Right cardiac atrium (tissue), 5 donors: ENCODE measurements around the gene HDAC9. TPM values are rescaled to one million over a fixed set of nuclear protein-coding genes. Genes with fewer than 3 reads are reported as not detected.

Experiments used
- ATAC-seq, 2 donors: fragments of 200-7000 bp; cut with Tn5 transposase; one replicate each; pipeline versions ENCODE4 v1.8.0 to v1.9.1; 2020; ENCODE audit warnings: moderate library complexity in 2 of 2, mild to moderate bottlenecking in 1 of 2
- DNase-seq, 3 donors: peaks; one replicate each; pipeline ENCODE4 v3.0.0-alpha.2; 2020
- H3K27ac ChIP-seq: one replicate; pipeline ENCODE4 v1.5.1; 2013; ENCODE audit warnings: mild to moderate bottlenecking, low read length, control low read depth, moderate library complexity
- H3K27me3 ChIP-seq: one replicate; pipeline ENCODE4 v1.6.1; 2013; ENCODE audit not compliant: control insufficient read depth, insufficient read depth
- H3K4me1 ChIP-seq: one replicate; pipeline ENCODE4 v1.6.1; 2013; ENCODE audit warnings: low read length; ENCODE audit not compliant: control insufficient read depth, insufficient read depth
- H3K4me3 ChIP-seq: one replicate; pipeline ENCODE4 v1.5.1; 2013; ENCODE audit warnings: low read length, control low read depth
- H3K9me3 ChIP-seq: one replicate; pipeline ENCODE4 v1.6.1; 2013; ENCODE audit warnings: low read length; ENCODE audit not compliant: control insufficient read depth
- WGBS: extraction: QIAGEN DNeasy Blood & Tissue Kit; methylation state at CpG from one replicate; pipeline ENCODE4 v1.1.7; 2013; 5-methylcytosine and 5-hydroxymethylcytosine counted together
- intact Hi-C, 4 donors: fragments of 100-400 bp; cut with DNase I; formaldehyde crosslinking; loops; one replicate each; pipeline versions ENCODE4 v1.11.0 to v1.14.0; 2022 to 2023
- polyA plus RNA-seq: library from polyadenylated mRNA; stranded (reverse); fragments of 200-250 nt; gene quantifications from one replicate; pipeline ENCODE4 v1.2.3, GENCODE V29; 2013
- total RNA-seq, 4 donors: library from RNA; stranded (reverse); fragmentation: NEBNext Ultra II Directional; extraction: Animal tissue kit (Norgen Biotek cat#: 25700); gene quantifications; one replicate each; pipeline ENCODE4 v1.2.1, GENCODE V29; 2021
- donor health status: healthy with polysubstance abuse.
- donor health status: DM: no; HTN: yes; CAD: no.
- donor health status: DM: no; HTN: no; CAD: no.
- donor health status: DM: no; HTN: yes; CAD: no; lungs with severe emphysema.
- donor health status: DM: yes; HTN: yes; CAD: no.

HDAC9 gene
- total and polyA plus RNA-seq, 5 donors: 5.5 to 42.2 (median 22.6) TPM

DNA sequence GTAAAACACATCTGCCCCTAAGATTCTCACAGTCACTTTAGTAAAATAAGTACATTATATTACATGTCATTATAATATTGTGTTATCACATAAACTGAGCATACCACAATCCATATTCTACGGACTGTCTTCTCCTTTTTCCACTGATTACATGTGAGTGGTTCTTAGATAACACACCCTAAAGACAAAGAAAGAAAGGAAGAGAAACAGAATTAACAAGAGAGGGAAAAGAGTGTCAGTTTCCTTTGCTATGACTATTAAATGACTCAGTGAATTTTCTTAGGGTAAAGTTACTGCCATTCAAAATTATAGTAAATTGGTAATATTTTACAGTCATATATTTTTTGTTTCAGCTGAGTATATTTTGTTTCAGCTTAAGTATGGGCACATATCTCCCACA is 353.6 kb downstream of the HDAC9 start:
- no peak for ATAC-seq
- Histone ChIP-seq H3K4me1 (no peaks in the 10 kb centered on the region), H3K27me3 (no peaks in the 10 kb centered on the region), H3K9me3 (no peaks in the 10 kb centered on the region), H3K27ac (no peak overlapping the region), H3K4me3 (no peak overlapping the region)
- intact Hi-C loops: no loop called here
- no peak for DNase-seq
- 42% methylated on average over 1 of the region's 1 CpG for WGBS

- ATAC-seq (no peak), DNase-seq (no peak)
- intact Hi-C loops: no loop called here
- 90% methylated on average over 4 of the region's 4 CpGs for WGBS
- H3K27ac ChIP-seq: no peak overlapping the region
- no peaks in the 10 kb centered on the region for H3K27me3 ChIP-seq
- no peaks in the 10 kb centered on the region for H3K4me1 ChIP-seq
- no peaks in the 10 kb centered on the region for H3K9me3 ChIP-seq
- H3K4me3 ChIP-seq: no peak overlapping the region
Measured at GRCh38 chr7:18855796-18856195, 360.2 kb downstream of the HDAC9 start.

DNA sequence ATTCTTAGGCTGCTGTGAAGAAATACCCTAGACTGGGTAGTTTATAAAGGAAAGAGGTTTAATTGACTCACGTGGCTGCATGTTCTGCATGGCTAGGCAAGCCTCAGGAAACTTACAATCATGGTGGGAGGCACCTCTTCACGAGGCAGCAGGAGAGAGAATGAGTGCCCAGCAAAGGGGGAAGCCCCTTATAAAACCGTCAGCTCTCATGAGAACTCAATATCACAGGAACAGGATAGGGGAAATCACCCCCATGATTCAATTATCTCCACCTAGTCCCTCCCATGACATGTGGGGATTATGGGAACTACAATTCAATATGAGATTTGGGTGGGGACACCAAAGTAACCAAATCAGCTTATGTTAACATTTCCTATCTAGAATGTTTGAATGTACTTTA is 362.7 kb downstream of the HDAC9 start:
- H3K4me3 ChIP-seq: no peak overlapping the region
- H3K27me3 ChIP-seq: no peaks in the 10 kb centered on the region
- intact Hi-C loops: no loop called here
- no peaks in the 10 kb centered on the region for H3K9me3 ChIP-seq
- no peak for DNase-seq
- no peak for ATAC-seq
- no peaks in the 10 kb centered on the region for H3K4me1 ChIP-seq
- H3K27ac ChIP-seq: no peak overlapping the region
- WGBS: 79% methylated on average over 3 of the region's 3 CpGs

- no peak overlapping the region for H3K27ac ChIP-seq
- no peaks in the 10 kb centered on the region for H3K27me3 ChIP-seq
- H3K4me1 ChIP-seq: no peaks in the 10 kb centered on the region
- 89% methylated on average over 1 of the region's 1 CpG for WGBS
- H3K4me3 ChIP-seq: no peak overlapping the region
- no peak for ATAC-seq
- DNase-seq: no peak
- no peaks in the 10 kb centered on the region for H3K9me3 ChIP-seq
- intact Hi-C loops: no loop called here
Measured at GRCh38 chr7:18859318-18859717, 363.8 kb downstream of the HDAC9 start.

GRCh38 chr7:18860221-18860620 is 364.7 kb downstream of the HDAC9 start:
- Histone ChIP-seq H3K4me1 (peaks cover under 1% of the 10 kb centered on the region), H3K4me3 (no peak overlapping the region), H3K27ac (no peak overlapping the region), H3K9me3 (no peaks in the 10 kb centered on the region), H3K27me3 (no peaks in the 10 kb centered on the region)
- intact Hi-C loops: no loop called here
- ATAC-seq: no peak
- DNase-seq: no peak

DNA sequence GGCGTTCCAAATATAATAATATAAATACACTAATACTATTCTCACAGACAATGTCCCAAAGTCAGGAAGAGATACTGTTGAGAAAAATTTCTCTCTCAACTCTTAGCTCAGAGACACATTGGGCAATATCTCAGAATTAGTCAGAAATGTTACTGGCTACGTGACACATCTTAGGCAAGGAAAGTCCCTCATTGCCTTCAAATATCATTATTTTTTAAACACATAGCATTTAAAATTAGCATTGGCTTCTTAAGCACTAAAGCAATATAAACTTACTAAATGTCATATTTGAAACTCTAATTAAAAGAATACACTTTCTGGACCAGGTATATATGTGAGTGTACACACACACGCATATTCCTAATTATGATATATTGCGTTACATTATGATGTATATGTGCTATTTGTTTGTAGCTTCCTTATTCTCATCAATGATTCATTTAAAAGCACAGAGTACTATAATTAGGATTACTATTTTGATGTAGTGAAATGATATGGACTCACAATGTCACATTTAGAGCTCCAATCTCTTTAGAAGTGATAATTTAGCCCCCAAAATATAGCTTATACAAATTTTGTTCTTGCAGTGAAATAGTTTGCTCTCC is 366.1 kb downstream of the HDAC9 start:
- Histone ChIP-seq H3K27me3 (no peaks in the 10 kb centered on the region), H3K4me3 (no peak overlapping the region), H3K27ac (no peak overlapping the region), H3K9me3 (no peaks in the 10 kb centered on the region), H3K4me1 (peaks cover 5% of the 10 kb centered on the region)
- intact Hi-C loops: no loop called here
- 88% methylated on average over 4 of the region's 4 CpGs for WGBS
- ATAC-seq: no peak
- DNase-seq: no peak

GRCh38 chr7:18864967-18865366 is 369.4 kb downstream of the HDAC9 start:
- DNase-seq (peak in 1 of 3 donors; percentile 50), ATAC-seq (no peak)
- Histone ChIP-seq H3K27ac (no peak overlapping the region), H3K9me3 (no peaks in the 10 kb centered on the region), H3K4me3 (no peak overlapping the region), H3K4me1 (peaks cover 5% of the 10 kb centered on the region), H3K27me3 (no peaks in the 10 kb centered on the region)
- WGBS: 86% methylated on average over 3 of the region's 3 CpGs
- intact Hi-C loops: no loop called here

DNA sequence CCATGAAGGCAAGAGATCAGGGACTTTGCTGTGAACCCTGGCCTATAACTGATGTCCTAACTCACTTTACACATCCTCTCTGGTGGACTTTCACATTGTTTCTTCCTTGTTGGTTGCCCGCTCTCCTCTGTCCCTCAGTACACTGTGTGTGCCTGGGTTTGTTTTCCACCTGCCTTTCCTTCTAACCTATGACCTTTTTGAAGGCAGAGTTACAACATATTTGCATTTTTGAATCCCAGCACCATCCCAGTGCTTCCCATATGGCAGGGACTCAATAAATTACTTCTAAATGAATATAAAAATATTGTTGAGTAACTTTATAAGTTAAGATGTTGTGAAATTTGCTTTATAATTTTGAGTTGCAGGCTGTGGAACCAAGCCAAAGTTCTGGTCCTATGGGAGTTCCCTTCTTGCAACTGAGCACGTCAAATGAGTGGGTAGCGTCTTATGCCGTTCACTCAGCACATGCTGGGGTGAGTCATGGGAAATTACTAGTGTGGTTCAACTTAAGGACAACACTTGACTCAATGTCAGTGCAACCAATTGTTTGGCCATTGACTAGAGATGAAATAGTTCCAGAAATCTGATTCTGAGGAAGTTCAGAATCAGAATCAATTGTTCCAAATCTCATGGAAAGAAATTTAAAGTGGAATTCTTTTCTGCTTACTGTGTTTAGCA is 370.9 kb downstream of the HDAC9 start:
- DNase-seq (peak; percentile 64 to 82 (median 78)), ATAC-seq (peak; percentile 98)
- H3K4me3 ChIP-seq: no peak overlapping the region
- peak overlapping the region; percentile 61 for H3K27ac ChIP-seq
- peaks cover 5% of the 10 kb centered on the region for H3K4me1 ChIP-seq
- intact Hi-C loops: no loop called here
- 43% methylated on average over 4 of the region's 4 CpGs for WGBS
- H3K9me3 ChIP-seq: no peaks in the 10 kb centered on the region
- H3K27me3 ChIP-seq: no peaks in the 10 kb centered on the region

GRCh38 chr7:18872344-18872743 is 376.8 kb downstream of the HDAC9 start:
- no peak for ATAC-seq
- Histone ChIP-seq H3K4me3 (no peak overlapping the region), H3K27me3 (no peaks in the 10 kb centered on the region), H3K4me1 (no peaks in the 10 kb centered on the region), H3K9me3 (no peaks in the 10 kb centered on the region), H3K27ac (no peak overlapping the region)
- WGBS: 93% methylated on average over 2 of the region's 2 CpGs
- no peak for DNase-seq
- intact Hi-C loops: no loop called here

DNA sequence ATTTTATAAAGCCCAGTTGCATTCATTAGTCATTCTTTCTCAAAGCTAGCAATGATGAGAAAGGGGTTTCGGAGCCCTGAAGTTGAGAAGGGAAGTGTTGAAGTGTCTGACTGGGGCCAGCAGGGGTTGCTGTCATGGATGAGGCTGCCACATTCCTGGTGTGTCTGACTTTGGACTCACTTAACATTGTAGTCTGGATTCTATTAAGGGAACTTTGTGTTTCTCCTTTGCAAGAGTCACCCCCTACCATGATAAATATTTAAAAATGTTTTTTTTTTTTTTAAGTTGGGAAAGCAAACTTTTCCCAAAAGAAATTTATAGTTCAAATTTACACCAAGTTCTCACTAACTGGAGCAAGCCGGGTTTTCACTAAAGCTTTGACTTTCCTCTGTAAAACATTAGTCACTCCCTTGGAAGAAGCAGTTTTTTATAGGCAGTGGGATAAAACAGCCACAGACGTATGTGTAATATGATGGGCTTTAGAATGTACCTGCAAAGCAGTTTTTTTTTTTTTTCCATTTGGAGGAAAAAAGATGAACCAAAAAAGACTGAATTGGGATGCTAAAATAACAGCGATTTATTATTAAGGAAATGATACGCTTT is 378.3 kb downstream of the HDAC9 start:
- Histone ChIP-seq H3K4me3 (no peak overlapping the region), H3K9me3 (no peaks in the 10 kb centered on the region), H3K4me1 (no peaks in the 10 kb centered on the region), H3K27ac (no peak overlapping the region), H3K27me3 (no peaks in the 10 kb centered on the region)
- no peak for DNase-seq
- intact Hi-C loops: no loop called here
- 89% methylated on average over 5 of the region's 5 CpGs for WGBS
- ATAC-seq: no peak

- Histone ChIP-seq H3K9me3 (no peaks in the 10 kb centered on the region), H3K4me1 (no peaks in the 10 kb centered on the region), H3K27me3 (no peaks in the 10 kb centered on the region), H3K4me3 (no peak overlapping the region), H3K27ac (no peak overlapping the region)
- ATAC-seq: no peak
- intact Hi-C loops: no loop called here
- WGBS: 39% methylated on average over 1 of the region's 1 CpG
- DNase-seq: no peak
Measured at GRCh38 chr7:18874880-18875279, 379.3 kb downstream of the HDAC9 start.
